Activated T-cell treated with anti-CD3 and anti-CD28 coated beads, Interleukin-2, amount 50 U/mL, for 4 hours (primary cell): ENCODE results near the gene B3GNT8. TPM values are rescaled to one million over a fixed set of nuclear protein-coding genes. Genes with fewer than 3 reads are reported as not detected.
A peak's percentile ranks its signal among the peaks of the same experiment; 100 is the strongest.
"Not testable (repeated sequence)": the region's sequence is repeated elsewhere in the genome, so short reads cannot be mapped to it uniquely, and the experiment has no call there.

Experiments used
- ATAC-seq, 2 donors: fragments of 200-7000 bp; cut with Tn5 transposase; one replicate each; pipeline ENCODE4 v1.10.0; 2021
- DNase-seq: peaks from one replicate; pipeline ENCODE4 v3.0.0-alpha.2; 2020
- H3K27me3 Mint-ChIP-seq: one replicate; pipeline ENCODE4 v1.8.0; 2021; ENCODE audit warnings: low read depth, mixed read lengths
- H3K36me3 Mint-ChIP-seq: one replicate; pipeline ENCODE4 v1.8.0; 2022; ENCODE audit warnings: mixed read lengths; ENCODE audit not compliant: insufficient read depth
- H3K4me1 Mint-ChIP-seq: one replicate; pipeline ENCODE4 v1.8.0; 2021; ENCODE audit warnings: low read depth, mixed read lengths
- H3K4me3 Mint-ChIP-seq: one replicate; pipeline ENCODE4 v1.8.0; 2021; ENCODE audit warnings: mild to moderate bottlenecking, moderate library complexity, mixed read lengths
- H3K9me3 Mint-ChIP-seq: one replicate; pipeline ENCODE4 v1.8.0; 2021; ENCODE audit warnings: mixed read lengths
- total RNA-seq, 3 donors: library from RNA; stranded (reverse); gene quantifications; one replicate each; pipeline ENCODE4 v1.2.1, GENCODE V29; 2021

The B3GNT8 gene, protein sequence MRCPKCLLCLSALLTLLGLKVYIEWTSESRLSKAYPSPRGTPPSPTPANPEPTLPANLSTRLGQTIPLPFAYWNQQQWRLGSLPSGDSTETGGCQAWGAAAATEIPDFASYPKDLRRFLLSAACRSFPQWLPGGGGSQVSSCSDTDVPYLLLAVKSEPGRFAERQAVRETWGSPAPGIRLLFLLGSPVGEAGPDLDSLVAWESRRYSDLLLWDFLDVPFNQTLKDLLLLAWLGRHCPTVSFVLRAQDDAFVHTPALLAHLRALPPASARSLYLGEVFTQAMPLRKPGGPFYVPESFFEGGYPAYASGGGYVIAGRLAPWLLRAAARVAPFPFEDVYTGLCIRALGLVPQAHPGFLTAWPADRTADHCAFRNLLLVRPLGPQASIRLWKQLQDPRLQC
- total RNA-seq, result under 1 TPM; 0.15 to 0.35 (median 0.24) TPM

DNA sequence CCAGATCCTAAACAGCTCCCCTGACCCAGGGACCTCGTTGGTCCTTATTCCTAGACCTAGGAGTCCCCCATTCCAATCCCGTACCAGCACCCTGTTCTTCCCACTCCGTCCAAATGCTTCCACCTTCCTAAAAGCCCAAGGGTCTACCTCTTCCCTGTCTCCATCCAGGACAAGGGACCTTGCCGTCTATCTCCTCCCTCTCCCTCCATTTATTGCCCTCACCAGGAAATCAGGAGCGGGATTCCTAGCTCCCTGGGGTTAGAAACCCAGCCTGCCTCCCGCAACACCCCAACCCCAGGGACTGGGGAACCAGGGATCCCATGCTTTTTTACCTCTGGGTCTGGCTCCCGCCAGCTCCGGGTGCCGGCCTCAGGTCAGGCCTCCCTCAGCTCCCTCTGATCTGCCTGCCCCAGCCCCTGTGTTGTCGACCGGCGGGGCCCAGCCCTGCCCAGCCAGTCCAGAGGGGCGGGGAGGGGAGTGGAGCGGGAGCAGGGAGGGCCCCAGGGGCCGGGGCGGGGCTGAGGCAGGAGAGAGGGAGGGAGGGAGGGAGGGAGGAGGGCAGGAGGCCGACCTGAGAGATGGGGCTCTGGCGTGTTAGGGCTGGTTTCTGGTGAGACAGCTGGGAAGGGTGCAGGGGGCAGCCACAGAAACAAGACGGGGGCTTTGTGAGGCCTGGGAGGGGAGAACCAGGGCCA, at the start of gene B3GNT8:
Gene B3GNT8 (minus strand): TSS at position 423 of the 695 bp plus-strand sequence. CDS start 596 bp downstream, outside the sequence.
- ATAC-seq, result peak; percentile 66 to 68
- peaks cover 28% of the 10 kb centered on the region for H3K4me1 Mint-ChIP-seq
- H3K9me3 Mint-ChIP-seq, result no peaks in the 10 kb centered on the region
- peak; percentile 30 for DNase-seq
- peak within 1 kb of the TSS; percentile 79 for H3K4me3 Mint-ChIP-seq
- H3K36me3 Mint-ChIP-seq, result peaks cover 14% of the 10 kb centered on the region
- H3K27me3 Mint-ChIP-seq, result no peaks in the 10 kb centered on the region

DNA sequence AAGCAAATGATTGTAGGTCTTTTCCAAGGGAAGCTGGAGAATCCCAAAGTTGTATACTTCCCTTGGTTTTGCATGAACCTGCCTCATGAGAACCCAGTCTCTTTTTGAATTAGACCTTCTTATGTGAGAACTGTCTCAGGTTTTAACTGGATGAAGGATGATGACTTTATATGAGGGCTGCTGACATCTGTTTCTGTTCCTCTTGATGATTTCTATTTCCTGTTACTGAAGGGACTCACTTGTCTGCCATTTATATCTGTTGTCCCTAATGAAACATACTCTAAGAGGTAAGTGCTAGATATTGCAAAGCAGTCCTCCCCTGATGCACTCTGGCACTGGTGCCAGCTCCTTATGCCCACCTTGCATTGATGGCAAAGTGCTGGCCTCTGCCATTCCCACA, 49.4 kb upstream of the B3GNT8 start:
- DNase-seq (no peak), ATAC-seq (no peak)
- Mint-ChIP-seq H3K27me3 (peaks cover 45% of the 10 kb centered on the region), H3K4me1 (no peaks in the 10 kb centered on the region), H3K4me3 (no peak overlapping the region), H3K9me3 (no peaks in the 10 kb centered on the region), H3K36me3 (no peaks in the 10 kb centered on the region)

DNA sequence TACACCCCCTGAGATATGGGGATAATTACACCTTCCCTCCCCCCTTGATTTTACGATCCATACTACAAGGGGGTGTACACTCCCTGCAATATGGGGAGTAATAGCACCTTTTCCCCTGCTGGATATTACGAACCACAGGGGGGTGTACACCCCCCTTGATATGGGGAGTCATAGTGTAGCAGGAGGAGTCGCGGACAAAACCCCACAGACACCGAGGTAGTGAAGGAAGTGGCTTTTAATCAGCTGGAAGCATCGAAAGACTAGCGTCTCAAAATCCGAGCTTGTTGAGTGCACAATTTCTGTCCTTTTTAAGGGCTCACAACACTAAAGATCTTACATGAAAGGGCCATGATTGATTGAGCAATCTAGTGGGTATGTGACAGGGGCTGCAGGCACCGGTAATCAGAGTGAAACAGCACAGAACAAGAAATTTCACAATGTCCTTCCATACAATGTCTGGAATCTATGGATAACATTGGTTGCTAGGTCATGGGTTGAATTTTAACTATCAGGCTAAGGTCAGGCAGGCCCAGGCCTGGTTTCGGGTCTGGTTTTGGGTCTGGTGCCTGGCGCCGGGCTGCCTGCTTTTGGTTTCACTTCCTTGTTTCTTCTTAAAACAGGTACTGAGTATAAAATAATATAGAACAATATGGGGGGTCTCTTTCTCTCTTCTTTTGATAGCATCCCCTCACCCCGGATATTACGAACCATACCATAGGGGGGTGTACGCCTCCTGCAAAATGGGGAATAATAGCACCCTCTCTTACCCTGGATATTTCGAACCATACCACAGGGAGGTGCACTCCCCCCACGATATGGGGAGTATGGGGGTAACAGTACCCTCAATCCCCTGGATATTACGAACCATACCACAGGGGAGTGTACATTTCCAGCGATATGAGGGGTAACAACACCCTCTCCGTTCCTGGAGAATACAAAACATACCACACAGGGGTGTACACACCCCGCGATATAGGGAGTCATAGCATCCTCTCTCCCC, 36.4 kb upstream of the B3GNT8 start:
- DNase-seq, H3K9me3 Mint-ChIP-seq, H3K36me3 Mint-ChIP-seq, H3K4me1 Mint-ChIP-seq: not testable (repeated sequence)
- peak overlapping the region; percentile 19 for H3K4me3 Mint-ChIP-seq
- ATAC-seq, result peak in 1 of 2 donors; percentile 21
- H3K27me3 Mint-ChIP-seq, result peaks cover 41% of the 10 kb centered on the region

DNA sequence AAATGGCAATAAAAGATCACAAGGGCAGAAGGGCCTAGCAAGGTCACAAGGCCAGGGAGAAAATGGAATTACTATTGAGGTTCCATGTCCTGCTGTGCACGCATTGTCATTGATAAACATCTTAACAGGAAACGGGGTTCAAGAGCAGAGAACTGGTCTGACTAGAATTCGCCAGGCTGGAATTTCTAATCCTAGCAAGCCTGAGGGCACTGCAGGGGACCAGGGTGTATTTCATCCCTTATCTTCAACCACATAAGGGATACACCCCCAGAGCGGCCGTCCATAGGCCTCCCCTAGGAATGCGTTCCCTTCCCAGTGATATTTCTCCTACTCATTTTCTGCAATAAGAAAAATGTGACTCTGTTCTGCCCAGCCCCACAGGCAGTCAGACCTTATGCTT, 35.3 kb upstream of the B3GNT8 start:
- ATAC-seq (no peak), DNase-seq (no peak)
- H3K4me1 Mint-ChIP-seq, result peaks cover 14% of the 10 kb centered on the region
- no peak overlapping the region for H3K4me3 Mint-ChIP-seq
- no peaks in the 10 kb centered on the region for H3K9me3 Mint-ChIP-seq
- peaks cover 37% of the 10 kb centered on the region for H3K27me3 Mint-ChIP-seq
- H3K36me3 Mint-ChIP-seq, result no peaks in the 10 kb centered on the region

DNA sequence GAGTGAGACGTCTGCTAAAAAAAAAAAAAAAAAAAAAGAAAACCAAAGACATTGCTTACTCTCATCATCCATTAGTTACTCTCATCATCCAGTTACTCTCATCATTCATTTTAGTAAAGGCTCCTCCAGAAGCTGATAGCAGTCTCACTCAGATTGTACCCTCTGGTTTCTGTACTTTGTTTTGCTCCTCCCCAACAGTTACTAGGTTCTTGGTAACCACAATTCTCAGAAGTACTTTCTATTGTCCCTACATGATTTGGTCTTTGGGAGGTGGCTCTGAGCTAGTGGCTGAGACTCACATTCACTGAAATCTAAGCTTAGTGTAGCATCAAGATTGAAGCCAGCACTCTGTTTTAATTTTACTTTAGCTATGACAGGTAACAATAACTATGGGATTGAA, 30.1 kb upstream of the B3GNT8 start:
- ATAC-seq (peak; percentile 76 to 85), DNase-seq (no peak)
- Mint-ChIP-seq H3K4me1 (peaks cover 15% of the 10 kb centered on the region), H3K9me3 (no peaks in the 10 kb centered on the region), H3K4me3 (peak overlapping the region; percentile 19), H3K27me3 (peaks cover 15% of the 10 kb centered on the region), H3K36me3 (no peaks in the 10 kb centered on the region)

DNA sequence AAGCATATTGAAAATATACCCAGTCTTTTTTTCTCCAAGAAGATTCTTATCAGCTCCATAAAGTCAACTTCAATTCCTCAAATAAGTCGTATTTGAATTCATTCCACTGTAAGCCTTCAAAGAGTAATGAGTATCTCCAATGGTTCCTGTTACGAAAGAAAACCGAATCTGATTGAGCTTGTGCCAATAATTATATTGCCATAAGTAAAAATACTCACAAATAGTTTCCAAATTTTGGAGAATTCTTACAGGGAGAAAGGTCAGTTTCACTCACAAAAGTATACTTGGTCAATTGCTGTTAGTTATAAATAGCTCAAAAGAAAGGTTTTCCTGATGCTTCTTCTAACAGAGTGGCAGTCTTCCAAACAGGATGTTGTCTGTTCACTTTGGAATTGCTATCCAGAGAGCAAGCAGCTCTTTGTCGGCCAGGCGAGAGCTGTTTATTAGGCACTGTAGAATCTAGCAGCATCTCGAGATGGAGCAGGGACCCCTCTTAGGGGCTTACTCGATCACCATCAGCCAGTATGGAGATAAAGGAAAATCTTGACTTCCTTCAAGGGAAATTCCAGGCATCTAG, 29.3 kb upstream of the B3GNT8 start:
- no peaks in the 10 kb centered on the region for H3K36me3 Mint-ChIP-seq
- H3K4me1 Mint-ChIP-seq, result peaks cover 15% of the 10 kb centered on the region
- DNase-seq (no peak), ATAC-seq (no peak)
- peaks cover 15% of the 10 kb centered on the region for H3K27me3 Mint-ChIP-seq
- H3K9me3 Mint-ChIP-seq, result no peaks in the 10 kb centered on the region
- no peak overlapping the region for H3K4me3 Mint-ChIP-seq

DNA sequence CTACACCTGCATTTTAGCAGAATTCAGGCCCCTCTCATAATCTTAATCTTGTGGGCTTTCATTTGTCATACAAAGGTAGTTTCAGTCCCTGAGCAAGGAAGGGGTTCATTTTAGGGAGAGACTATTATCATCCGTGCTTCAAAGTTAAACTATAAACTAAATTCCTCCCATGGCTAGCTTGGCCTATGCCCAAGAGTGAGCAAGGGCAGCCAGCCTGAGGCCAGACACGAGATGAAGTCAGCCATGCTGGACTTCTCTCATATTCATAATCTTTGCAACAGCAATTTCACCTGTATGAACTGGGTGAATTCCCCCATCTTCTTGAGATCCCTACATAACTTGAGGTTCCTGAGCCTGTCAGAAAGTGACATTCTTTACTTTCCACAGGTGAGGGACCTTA, 28.8 kb upstream of the B3GNT8 start:
- DNase-seq (no peak), ATAC-seq (no peak)
- no peak overlapping the region for H3K4me3 Mint-ChIP-seq
- H3K4me1 Mint-ChIP-seq, result peaks cover 15% of the 10 kb centered on the region
- H3K27me3 Mint-ChIP-seq, result peaks cover 15% of the 10 kb centered on the region
- no peaks in the 10 kb centered on the region for H3K36me3 Mint-ChIP-seq
- H3K9me3 Mint-ChIP-seq, result no peaks in the 10 kb centered on the region

DNA sequence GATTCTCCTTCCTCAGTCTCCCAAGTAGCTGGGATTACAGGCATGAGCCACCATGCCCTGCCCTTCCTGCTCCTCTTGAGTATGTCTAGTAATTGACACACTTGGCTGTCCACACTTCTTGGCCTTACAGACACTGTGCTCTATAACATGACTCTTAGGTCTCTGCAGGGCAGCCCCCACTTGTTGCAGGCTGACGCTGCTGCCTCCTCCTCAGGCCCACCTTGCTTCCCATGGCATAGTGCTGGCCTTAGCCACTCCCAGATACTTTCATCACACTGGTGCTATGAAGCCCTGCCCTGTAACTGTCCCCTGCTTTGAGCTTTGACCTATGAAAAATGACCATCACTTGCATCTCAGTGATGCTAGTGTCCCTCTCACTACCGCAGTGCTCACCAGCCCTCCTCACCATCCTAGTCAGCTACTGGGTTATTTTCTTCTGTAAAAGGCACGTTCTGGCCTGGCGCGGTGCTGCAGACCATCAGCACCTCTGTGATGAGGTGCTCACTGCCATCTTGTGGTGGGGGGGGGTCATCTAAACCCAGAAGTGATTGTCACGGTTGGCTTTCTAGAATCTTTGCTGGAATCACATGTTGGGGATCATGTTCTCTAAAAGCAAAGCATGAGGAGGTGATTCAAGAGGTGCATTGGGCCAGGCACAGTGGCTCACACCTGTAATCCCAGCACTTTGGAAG, 25.6 kb upstream of the B3GNT8 start:
- DNase-seq, result no peak
- Mint-ChIP-seq H3K9me3 (no peaks in the 10 kb centered on the region), H3K27me3 (peaks cover 7% of the 10 kb centered on the region), H3K4me3 (no peak overlapping the region), H3K4me1 (peaks cover 17% of the 10 kb centered on the region), H3K36me3 (no peaks in the 10 kb centered on the region)
- ATAC-seq, result no peak

DNA sequence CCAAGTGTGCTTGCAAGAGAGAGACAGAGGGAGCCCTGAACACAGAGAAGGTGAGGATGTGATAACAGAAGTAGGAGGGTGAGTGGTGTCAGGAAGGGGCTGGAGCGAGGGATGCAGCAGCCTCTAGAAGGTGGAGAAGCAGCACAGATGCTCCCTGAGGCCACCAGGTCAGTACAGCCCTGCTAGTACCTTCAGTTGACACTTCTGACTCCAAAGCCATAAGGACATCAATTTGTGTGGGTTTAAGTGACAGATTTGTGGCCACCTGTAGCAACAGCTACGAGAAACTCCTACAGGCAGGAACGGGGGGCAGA, 22.6 kb upstream of the B3GNT8 start:
- Mint-ChIP-seq H3K27me3 (peaks cover 17% of the 10 kb centered on the region), H3K9me3 (no peaks in the 10 kb centered on the region), H3K4me1 (peaks cover 6% of the 10 kb centered on the region), H3K4me3 (no peak overlapping the region), H3K36me3 (no peaks in the 10 kb centered on the region)
- no peak for ATAC-seq
- DNase-seq, result no peak

DNA sequence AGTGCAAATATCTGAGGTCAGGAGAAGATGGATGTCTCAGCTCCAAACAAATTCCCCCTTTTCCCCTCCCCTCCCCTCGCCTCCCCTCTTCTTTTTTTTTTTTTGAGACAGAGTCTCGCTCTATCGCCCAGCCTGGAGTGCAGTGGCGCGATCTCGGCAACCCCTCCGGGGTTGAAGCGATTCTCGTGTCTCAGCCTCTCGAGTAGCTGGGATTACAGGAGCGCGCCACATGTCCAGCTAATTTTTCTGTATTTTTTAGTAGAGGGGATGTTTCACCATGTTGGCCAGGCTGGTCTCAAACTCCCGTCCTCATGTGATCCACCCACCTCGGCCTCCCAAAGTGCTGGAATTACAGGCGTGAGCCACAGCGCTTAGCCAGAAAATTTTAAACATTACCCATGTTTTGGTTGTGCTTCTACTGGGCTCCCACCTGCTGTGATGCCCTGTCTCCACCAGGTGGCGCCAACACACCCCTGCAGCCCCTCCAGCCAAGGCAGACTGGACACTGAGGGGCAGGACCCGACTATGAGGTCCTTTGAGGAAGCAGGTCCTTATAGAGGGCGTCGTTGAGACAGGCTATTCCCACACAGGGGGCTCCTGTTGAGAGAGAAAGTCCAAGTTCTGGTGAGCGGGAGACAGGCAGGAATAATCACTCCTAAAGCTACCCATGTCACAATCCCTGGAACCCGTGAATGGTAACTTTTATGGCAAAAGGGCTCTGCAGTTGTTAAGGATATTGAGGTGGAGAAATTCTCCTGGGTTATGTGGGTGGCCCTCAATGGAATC, 22.1 kb upstream of the B3GNT8 start:
- H3K4me1 Mint-ChIP-seq, result peaks cover 6% of the 10 kb centered on the region

DNA sequence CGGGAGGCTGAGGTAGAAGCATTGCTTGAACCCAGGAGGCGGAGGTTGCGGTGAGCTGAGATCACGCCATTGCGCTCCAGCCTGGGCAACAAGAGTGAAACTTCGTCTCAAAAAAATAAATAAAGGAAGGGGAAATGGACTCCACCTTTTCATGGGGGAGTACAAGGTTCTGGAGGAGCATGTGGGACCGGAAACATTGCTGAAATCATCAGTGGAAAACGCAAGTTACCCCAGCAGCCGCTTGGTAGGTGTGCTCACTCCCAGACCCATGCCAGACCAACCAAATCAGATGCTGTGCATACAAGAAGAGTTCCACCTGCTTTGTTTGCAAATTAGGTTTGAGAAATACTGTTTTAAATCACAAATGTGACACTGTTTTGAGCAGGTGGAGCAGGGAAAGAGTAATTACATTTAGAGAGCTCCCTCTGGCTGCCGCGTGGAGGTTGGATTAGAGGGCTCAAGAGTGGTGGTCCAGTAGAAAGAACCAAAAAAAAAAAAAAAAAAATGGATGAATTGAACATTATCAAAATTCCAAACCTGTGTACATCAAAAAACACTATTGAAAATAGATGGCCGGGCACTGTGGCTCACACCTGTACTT, 20.7 kb upstream of the B3GNT8 start:
- H3K9me3 Mint-ChIP-seq, result no peaks in the 10 kb centered on the region
- no peak for DNase-seq
- ATAC-seq, result no peak
- H3K4me1 Mint-ChIP-seq, result peaks cover 6% of the 10 kb centered on the region
- peak overlapping the region; percentile 45 for H3K4me3 Mint-ChIP-seq
- peaks cover 17% of the 10 kb centered on the region for H3K27me3 Mint-ChIP-seq
- H3K36me3 Mint-ChIP-seq, result no peaks in the 10 kb centered on the region

More for the DNA sequence above, 22.1 kb upstream of the B3GNT8 start:
- H3K27me3 Mint-ChIP-seq, result peaks cover 17% of the 10 kb centered on the region
- DNase-seq, result peak; percentile 66
- peak; percentile 86 to 91 for ATAC-seq
- H3K9me3 Mint-ChIP-seq, result no peaks in the 10 kb centered on the region
- H3K36me3 Mint-ChIP-seq, result no peaks in the 10 kb centered on the region
- peak overlapping the region; percentile 81 for H3K4me3 Mint-ChIP-seq

DNA sequence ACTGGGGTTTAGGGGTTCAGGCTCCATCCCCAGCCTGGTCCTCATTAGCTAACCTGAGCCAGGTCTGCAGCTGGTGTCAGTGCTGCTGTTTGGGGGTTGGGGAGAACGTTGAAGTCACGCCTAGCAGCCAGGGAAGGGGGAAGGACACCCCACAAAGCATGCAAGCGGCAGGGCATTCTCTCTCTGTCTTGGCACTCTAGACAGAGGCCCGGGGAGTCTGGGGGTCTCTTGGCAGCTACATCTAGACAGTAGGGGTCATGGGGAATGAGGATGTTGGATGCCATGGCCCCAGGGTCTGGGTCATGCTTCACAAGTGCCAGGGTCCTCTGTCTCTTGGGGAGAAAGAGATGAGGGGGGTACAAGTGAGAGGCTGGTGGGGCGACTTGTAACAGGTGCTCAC, 18.4 kb upstream of the B3GNT8 start:
- H3K4me3 Mint-ChIP-seq, result no peak overlapping the region
- peaks cover 6% of the 10 kb centered on the region for H3K4me1 Mint-ChIP-seq
- peaks cover 17% of the 10 kb centered on the region for H3K27me3 Mint-ChIP-seq
- ATAC-seq (no peak), DNase-seq (no peak)
- H3K9me3 Mint-ChIP-seq, result no peaks in the 10 kb centered on the region
- no peaks in the 10 kb centered on the region for H3K36me3 Mint-ChIP-seq
